ENCODE results near the gene EMD.

The EMD gene

DNA sequence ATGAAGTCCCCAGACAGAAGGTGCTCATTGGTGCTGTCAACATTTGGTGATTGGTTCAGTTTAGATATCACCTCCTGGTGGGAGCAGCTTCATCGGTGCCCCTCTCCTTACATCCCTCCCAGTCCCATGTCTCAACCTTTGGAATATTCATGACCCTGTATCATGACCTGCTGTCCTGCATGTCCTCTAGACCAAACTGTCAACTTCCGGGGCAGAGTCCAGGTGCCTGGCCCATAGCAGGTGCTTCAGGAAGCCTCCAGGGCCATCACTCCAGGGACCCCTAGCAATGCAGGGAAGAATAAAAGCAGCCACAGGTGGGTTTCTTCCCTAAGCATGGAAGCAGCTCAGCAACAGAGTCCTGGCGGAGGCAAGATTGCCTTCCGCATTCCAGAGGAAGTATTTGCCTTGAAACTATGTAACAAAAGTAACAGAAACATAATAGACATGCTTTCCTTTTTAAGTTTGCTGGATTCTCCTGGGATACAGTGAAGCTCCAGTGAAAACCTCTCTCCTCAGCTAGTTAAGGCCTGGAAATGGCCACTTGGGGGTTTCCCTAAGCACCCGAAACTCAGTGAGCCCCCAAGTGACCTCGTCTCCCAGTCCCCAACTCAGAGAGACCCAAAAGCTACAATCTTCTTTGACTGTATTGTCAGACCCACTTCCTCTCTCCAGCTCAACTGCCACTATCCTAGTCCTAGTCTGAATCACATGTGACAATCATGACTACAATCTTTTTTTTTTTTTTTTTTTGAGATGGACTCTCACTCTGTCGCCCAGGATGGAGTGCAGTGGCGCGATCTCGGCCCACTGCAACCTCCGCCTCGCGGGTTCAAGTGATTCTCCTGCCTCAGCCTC is 48.0 kb downstream of the EMD start:
- no peak for DNase-seq

DNA sequence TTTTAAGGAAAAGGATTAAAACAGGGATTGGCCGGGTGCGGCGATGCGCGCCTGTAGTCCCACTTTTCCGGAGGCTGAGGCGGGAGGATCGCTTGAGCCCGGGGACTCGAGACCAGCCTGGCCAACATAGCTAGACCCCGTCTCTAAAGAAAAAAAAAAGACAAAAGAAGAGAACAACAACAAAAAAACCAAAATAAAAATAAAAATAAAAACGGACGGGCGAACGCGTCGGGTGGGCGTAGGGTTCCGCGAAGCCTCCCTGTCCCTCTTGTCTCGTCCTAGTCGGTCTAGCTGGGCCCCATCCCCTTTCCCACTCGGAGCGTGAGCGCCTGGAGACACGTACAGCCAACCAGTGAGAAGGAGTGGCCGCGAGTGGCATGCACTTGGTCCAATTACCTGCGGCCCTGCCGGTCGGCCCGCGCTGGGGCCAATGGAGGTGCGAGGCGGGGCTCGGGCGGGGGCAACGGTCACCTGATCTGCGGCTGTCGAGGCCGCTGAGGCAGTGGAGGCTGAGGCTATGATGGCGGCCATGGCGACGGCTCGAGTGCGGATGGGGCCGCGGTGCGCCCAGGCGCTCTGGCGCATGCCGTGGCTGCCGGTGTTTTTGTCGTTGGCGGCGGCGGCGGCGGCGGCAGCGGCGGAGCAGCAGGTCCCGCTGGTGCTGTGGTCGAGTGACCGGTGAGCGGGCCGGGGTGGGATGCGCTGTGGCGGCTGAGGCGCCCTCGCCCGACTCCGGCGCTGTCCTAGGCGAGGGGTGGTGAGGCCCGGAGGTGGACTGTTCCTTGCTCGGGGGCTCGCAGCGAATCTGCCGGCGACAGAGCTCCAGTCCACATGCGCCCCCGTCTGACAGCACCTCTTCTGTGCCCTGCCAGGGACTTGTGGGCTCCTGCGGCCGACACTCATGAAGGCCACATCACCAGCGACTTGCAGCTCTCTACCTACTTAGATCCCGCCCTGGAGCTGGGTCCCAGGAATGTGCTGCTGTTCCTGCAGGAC is 49.4 kb downstream of the EMD start, which contains the start of gene ATP6AP1:
Gene ATP6AP1, plus strand, starts transcription at position 502 of the 996 bp plus-strand sequence. Its CDS starts 16 bp downstream, at position 518.
- peak; percentile 93 for DNase-seq

DNA sequence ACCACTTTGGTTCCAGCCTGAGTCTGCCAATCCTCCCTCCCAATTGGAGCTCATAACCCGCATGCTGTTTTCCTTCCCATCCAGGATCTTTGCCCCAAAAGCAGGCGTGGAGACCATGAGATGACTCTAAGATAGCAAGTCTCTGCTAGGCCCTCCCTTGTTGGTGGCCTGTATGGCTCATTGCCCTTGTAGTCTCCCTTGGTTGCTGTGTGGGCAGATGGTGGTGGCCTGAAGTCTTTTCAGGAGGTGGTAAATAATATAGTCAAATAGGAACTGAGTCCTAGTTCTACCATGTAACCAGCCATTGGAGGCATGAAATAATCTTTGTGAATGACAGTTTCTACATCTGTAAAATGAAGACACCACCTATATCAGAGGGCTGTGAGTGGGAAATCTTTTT is 50.6 kb downstream of the EMD start:
- DNase-seq, result no peak

DNA sequence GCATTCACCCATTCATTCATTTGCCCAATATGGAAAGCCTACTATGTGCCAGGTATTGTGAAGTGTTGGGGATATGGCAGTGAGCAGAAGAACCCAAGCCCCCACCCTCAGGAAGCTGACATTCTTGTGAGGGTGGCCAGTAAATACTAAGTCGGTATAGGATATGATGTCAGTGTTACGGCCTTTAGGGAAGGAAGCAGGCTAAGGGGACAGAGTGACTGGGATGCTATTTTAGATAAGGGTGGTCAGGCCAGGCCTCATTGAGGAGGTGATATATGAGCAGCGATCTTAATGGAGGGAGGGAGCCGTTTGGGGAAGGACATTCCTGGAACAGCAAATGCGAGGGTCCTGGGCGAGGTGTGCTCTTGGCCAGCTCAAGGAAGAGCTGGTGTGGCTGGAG is 51.4 kb downstream of the EMD start:
- DNase-seq, result no peak

DNA sequence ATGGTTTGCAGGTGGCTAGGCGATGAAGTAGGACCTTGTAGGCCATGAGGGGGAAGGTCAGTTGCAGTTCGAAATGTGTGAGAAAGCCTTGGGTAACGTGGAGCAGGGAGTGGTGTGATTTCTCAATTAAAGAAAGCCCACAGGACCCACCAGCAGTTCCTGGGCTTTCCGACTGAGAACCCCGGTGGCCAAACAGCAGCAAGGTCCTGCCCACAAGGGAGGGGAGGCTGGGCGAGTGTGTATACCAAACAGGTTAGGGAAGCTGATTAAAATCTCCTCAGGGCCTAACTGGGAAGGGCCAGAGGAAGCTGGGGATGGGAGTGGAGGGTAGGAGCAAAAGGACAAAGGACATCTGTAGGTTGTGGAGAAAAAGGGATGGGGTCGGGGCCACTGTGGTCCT is 51.8 kb downstream of the EMD start:
- DNase-seq, result no peak
